ENCODE data around the gene LRRC8C. TPM values are rescaled to one million over a fixed set of nuclear protein-coding genes. Genes with fewer than 3 reads are reported as not detected.
"Not testable (repeated sequence)": the region's sequence is repeated elsewhere in the genome, so short reads cannot be mapped to it uniquely, and the experiment has no call there.

The LRRC8C gene
- total and polyA plus RNA-seq, 2 experiments from 2014 or later: 0.70 to 1.5 TPM

DNA sequence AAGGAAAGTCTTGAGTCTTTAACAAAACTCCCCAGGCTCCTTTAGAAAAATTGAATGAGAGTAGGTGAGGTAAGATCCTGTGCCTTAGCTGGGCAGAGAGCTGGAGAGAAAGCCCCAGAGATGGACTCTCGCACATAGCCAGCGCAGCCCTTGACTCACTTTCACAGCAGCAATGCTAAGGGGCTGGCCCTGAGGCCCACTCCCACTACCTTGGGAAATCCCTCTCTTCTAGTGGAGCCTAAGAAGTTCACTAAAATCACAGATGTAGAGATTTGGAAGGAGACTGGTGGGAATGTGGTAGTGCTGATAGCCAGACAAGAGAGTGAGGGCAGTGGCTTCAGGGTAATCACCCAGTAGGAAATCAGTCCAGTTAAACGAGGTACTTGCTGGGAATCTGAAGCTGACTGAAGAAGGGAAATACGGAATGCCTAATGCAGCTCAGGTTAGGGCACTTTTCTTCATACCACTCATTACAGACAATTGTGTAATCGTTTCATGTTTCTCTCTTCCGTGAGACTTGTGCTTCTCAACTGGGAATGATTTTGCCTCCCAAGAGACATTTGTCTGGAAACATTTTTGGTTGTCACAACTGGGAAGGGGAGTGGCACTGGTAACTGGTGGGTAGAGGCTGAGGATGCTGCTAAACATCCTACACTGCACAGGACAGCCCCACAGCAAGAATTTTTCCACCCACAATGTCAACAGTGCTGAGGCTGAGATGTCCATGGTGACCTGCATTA is 42.4 kb upstream of the LRRC8C start:
- 85% methylated on average over 6 of the region's 6 CpGs for WGBS (ENCODE audit: low lambda C conversion rate, missing lambda C conversion rate)
- TF ChIP-seq EZH2phosphoT487 (IDR thresholded peaks at IDR 0.05; ENCODE audit: low read depth, severe bottlenecking, unreplicated experiment): no peak
- TF ChIP-seq, protein P1, sequence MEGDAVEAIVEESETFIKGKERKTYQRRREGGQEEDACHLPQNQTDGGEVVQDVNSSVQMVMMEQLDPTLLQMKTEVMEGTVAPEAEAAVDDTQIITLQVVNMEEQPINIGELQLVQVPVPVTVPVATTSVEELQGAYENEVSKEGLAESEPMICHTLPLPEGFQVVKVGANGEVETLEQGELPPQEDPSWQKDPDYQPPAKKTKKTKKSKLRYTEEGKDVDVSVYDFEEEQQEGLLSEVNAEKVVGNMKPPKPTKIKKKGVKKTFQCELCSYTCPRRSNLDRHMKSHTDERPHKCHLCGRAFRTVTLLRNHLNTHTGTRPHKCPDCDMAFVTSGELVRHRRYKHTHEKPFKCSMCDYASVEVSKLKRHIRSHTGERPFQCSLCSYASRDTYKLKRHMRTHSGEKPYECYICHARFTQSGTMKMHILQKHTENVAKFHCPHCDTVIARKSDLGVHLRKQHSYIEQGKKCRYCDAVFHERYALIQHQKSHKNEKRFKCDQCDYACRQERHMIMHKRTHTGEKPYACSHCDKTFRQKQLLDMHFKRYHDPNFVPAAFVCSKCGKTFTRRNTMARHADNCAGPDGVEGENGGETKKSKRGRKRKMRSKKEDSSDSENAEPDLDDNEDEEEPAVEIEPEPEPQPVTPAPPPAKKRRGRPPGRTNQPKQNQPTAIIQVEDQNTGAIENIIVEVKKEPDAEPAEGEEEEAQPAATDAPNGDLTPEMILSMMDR (IDR thresholded peaks at IDR 0.05; ENCODE audit: poor library complexity): no peak
- no peak for TF ChIP-seq EZH2 (IDR thresholded peaks at IDR 0.05; ENCODE audit: borderline replicate concordance)
- H3K4me3 ChIP-seq: no peak overlapping the region
- no peaks in the 10 kb centered on the region for H3K9me2 ChIP-seq (replicated peaks; ENCODE audit: insufficient read depth)
- no peaks in the 10 kb centered on the region for H4K20me1 ChIP-seq (ENCODE audit: insufficient read depth, poor library complexity, severe bottlenecking)
- no peak overlapping the region for H2AFZ ChIP-seq
- H3K4me2 ChIP-seq: no peak overlapping the region
- no peaks in the 10 kb centered on the region for H3K27me3 ChIP-seq
- H3K4me1 ChIP-seq (ENCODE audit: insufficient read depth): peaks cover 5% of the 10 kb centered on the region
- no peak for DNase-seq (ENCODE audit: low spot score)
- no peaks in the 10 kb centered on the region for H3K79me2 ChIP-seq
- H3K36me3 ChIP-seq (replicated peaks; ENCODE audit: insufficient read depth, low read depth): no peaks in the 10 kb centered on the region
- no peak overlapping the region for H3K27ac ChIP-seq
- H3K9me3 ChIP-seq (ENCODE audit: low read depth): no peaks in the 10 kb centered on the region

DNA sequence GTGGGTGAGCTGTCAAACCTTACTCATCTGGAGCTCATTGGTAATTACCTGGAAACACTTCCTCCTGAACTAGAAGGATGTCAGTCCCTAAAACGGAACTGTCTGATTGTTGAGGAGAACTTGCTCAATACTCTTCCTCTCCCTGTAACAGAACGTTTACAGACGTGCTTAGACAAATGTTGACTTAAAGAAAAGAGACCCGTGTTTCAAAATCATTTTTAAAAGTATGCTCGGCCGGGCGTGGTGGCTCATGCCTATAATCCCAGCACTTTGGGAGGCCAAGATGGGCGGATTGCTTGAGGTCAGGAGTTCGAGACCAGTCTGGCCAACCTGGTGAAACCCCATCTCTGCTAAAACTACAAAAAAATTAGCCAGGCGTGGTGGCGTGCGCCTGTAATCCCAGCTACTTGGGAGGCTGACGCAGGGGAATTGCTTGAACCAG is 40.0 kb upstream of the LRRC8C start:
- not testable (repeated sequence) for H3K9me2 ChIP-seq (replicated peaks; ENCODE audit: insufficient read depth); H3K79me2 ChIP-seq; H3K4me3 ChIP-seq; H3K27me3 ChIP-seq; H2AFZ ChIP-seq; H3K4me1 ChIP-seq (ENCODE audit: insufficient read depth); H4K20me1 ChIP-seq (ENCODE audit: insufficient read depth, poor library complexity, severe bottlenecking); H3K27ac ChIP-seq; DNase-seq (ENCODE audit: low spot score); H3K9me3 ChIP-seq (ENCODE audit: low read depth); H3K36me3 ChIP-seq (replicated peaks; ENCODE audit: insufficient read depth, low read depth); H3K4me2 ChIP-seq
- WGBS (ENCODE audit: low lambda C conversion rate, missing lambda C conversion rate): 82% methylated on average over 13 of the region's 13 CpGs

DNA sequence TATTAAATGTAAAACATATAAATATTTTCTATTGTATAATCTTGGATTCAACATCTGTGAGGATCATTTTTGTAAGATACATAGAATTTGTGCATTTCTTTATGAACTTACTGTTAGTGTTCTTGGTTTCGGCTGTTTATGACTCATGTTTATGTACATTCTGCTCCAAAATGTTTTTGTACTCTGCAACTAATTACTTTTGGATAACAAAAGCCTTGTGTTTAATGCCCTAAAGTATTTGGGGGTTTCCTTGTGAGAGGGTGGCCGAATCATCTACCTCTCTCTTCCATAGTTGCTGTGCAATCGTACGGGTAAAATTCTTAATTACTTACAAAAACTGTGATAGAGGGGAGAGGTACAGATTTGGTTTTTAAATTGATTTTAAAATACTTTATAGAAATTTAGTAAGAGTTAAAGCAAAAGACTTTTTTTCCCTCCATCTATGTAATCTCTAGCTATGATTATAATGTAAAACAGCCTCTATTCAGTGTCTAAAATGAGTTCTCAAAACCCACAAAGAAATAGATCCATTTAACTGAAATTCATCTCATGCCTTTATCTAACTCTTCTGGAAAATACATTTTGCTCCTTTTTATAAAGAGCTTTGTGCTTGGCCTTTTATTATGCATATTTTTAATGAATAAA is 38.7 kb upstream of the LRRC8C start:
- H4K20me1 ChIP-seq (ENCODE audit: insufficient read depth, poor library complexity, severe bottlenecking): no peaks in the 10 kb centered on the region
- H3K4me3 ChIP-seq: no peak overlapping the region
- H3K9me2 ChIP-seq (replicated peaks; ENCODE audit: insufficient read depth): no peaks in the 10 kb centered on the region
- H3K9me3 ChIP-seq (ENCODE audit: low read depth): no peaks in the 10 kb centered on the region
- H3K27me3 ChIP-seq: no peaks in the 10 kb centered on the region
- no peak overlapping the region for H3K27ac ChIP-seq
- H3K4me1 ChIP-seq (ENCODE audit: insufficient read depth): no peaks in the 10 kb centered on the region
- no peak for DNase-seq (ENCODE audit: low spot score)
- 80% methylated on average over 4 of the region's 4 CpGs for WGBS (ENCODE audit: low lambda C conversion rate, missing lambda C conversion rate)
- no peak overlapping the region for H2AFZ ChIP-seq
- H3K4me2 ChIP-seq: no peak overlapping the region
- no peaks in the 10 kb centered on the region for H3K36me3 ChIP-seq (replicated peaks; ENCODE audit: insufficient read depth, low read depth)
- H3K79me2 ChIP-seq: no peaks in the 10 kb centered on the region
- TF ChIP-seq, protein P1 (IDR thresholded peaks at IDR 0.05; ENCODE audit: poor library complexity): no peak
- no peak for TF ChIP-seq EZH2phosphoT487 (IDR thresholded peaks at IDR 0.05; ENCODE audit: low read depth, severe bottlenecking, unreplicated experiment)
- TF ChIP-seq EZH2 (IDR thresholded peaks at IDR 0.05; ENCODE audit: borderline replicate concordance): no peak

DNA sequence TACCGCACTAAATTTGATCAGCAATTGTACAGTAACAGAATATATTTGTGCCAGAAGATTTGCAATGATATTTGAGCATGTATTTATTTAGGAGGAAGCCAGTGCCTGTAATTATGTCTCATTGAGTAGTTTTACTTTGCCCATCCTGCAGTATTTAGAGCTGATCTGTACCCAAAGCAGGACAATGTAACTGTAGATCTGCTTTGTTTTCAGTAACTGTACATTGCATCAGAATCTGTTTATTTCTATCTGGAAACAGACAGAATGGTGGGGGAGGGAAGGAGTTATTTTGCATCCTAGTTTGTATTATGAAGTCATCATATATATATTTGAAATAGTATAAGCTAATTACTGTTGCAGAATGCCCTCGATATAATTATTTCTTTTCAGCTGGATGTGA is 36.2 kb upstream of the LRRC8C start:
- H4K20me1 ChIP-seq (ENCODE audit: insufficient read depth, poor library complexity, severe bottlenecking): no peaks in the 10 kb centered on the region
- H3K9me2 ChIP-seq (replicated peaks; ENCODE audit: insufficient read depth): no peaks in the 10 kb centered on the region
- H3K4me3 ChIP-seq: no peak overlapping the region
- no peaks in the 10 kb centered on the region for H3K79me2 ChIP-seq
- H3K27me3 ChIP-seq: no peaks in the 10 kb centered on the region
- no peak overlapping the region for H3K4me2 ChIP-seq
- H3K36me3 ChIP-seq (replicated peaks; ENCODE audit: insufficient read depth, low read depth): no peaks in the 10 kb centered on the region
- 86% methylated on average over 2 of the region's 2 CpGs for WGBS (ENCODE audit: low lambda C conversion rate, missing lambda C conversion rate)
- TF ChIP-seq EZH2phosphoT487 (IDR thresholded peaks at IDR 0.05; ENCODE audit: low read depth, severe bottlenecking, unreplicated experiment) (no peak), EZH2 (IDR thresholded peaks at IDR 0.05; ENCODE audit: borderline replicate concordance) (no peak)
- TF ChIP-seq, protein P1 (IDR thresholded peaks at IDR 0.05; ENCODE audit: poor library complexity): no peak
- H3K4me1 ChIP-seq (ENCODE audit: insufficient read depth): no peaks in the 10 kb centered on the region
- H2AFZ ChIP-seq: no peak overlapping the region
- no peaks in the 10 kb centered on the region for H3K9me3 ChIP-seq (ENCODE audit: low read depth)
- H3K27ac ChIP-seq: no peak overlapping the region
- no peak for DNase-seq (ENCODE audit: low spot score)

Data from hepatocyte (in vitro differentiated cells).